Thyroid gland (tissue), 4 donors: ENCODE measurements around the gene SCFD2. TPM values are rescaled to one million over a fixed set of nuclear protein-coding genes. Genes with fewer than 3 reads are reported as not detected.
"Not testable (repeated sequence)": the region's sequence is repeated elsewhere in the genome, so short reads cannot be mapped to it uniquely, and the experiment has no call there.

ENCODE experiments used
- DNase-seq, 2 donors: peaks; one replicate each; pipeline ENCODE4 v3.0.0-alpha.2; 2019
- H3K27ac ChIP-seq, 3 donors: fragments of 200-600 bp; sonication (generic); 1 replicate in 2 of 3; 2 replicates in 1 of 3; pipeline ENCODE4 v1.5.1; 2016 to 2019; ENCODE audit warnings: mild to moderate bottlenecking in 1 of 3, moderate library complexity in 1 of 3
- H3K27me3 ChIP-seq: fragments of 200-600 bp; sonication (generic); one replicate; pipeline ENCODE4 v1.5.1; 2019
- H3K36me3 ChIP-seq, 2 donors: fragments of 200-600 bp; sonication (generic); one replicate each; pipeline ENCODE4 v1.5.1; 2016 to 2019
- H3K4me1 ChIP-seq, 2 donors: fragments of 200-600 bp; sonication (generic); one replicate each; pipeline ENCODE4 v1.5.1; 2017 to 2019
- H3K4me3 ChIP-seq, 3 donors: fragments of 200-600 bp; sonication (generic); replicated peaks in 1 of 3; 1 replicate in 2 of 3; 2 replicates in 1 of 3; pipeline ENCODE4 v1.5.1; 2016; ENCODE audit warnings: mild to moderate bottlenecking in 1 of 3
- H3K9me3 ChIP-seq: fragments of 200-600 bp; sonication (generic); one replicate; pipeline ENCODE4 v1.5.1; 2017
- CTCF ChIP-seq, 6 experiments: fragments of 200-600 bp in 3 of 6; fragments of 450-650 bp in 3 of 6; sonication (generic) in 3 of 6; IDR thresholded peaks; one replicate each; pipeline ENCODE4 v1.5.1; 2016 to 2019; ENCODE audit warnings: antibody characterized with exemption in 6 of 6, mild to moderate bottlenecking in 2 of 6, inconsistent platforms in 1 of 6, moderate library complexity in 1 of 6
- POLR2A ChIP-seq, 2 donors: fragments of 450-650 bp; IDR thresholded peaks; one replicate each; pipeline ENCODE4 v1.6.1; 2017; ENCODE audit warnings: antibody characterized with exemption in 2 of 2, mild to moderate bottlenecking in 2 of 2, moderate library complexity in 1 of 2
- WGBS, 2 donors: methylation state at CpG; one replicate each; pipeline ENCODE4 v1.1.5; 2017; 5-methylcytosine and 5-hydroxymethylcytosine counted together
- intact Hi-C: fragments of 100-400 bp; cut with DNase I; formaldehyde crosslinking; loops from one replicate; pipeline ENCODE4 v1.15.1; 2023
- total RNA-seq, 4 donors: library from RNA; depleted of rRNA; stranded (reverse); fragments of >200 nt; gene quantifications; one replicate each; pipeline ENCODE4 v1.2.3, GENCODE V29; 2016

SCFD2 gene
- total RNA-seq: 10 to 100 TPM; 10.3 to 32.9 (median 28.2) TPM

DNA sequence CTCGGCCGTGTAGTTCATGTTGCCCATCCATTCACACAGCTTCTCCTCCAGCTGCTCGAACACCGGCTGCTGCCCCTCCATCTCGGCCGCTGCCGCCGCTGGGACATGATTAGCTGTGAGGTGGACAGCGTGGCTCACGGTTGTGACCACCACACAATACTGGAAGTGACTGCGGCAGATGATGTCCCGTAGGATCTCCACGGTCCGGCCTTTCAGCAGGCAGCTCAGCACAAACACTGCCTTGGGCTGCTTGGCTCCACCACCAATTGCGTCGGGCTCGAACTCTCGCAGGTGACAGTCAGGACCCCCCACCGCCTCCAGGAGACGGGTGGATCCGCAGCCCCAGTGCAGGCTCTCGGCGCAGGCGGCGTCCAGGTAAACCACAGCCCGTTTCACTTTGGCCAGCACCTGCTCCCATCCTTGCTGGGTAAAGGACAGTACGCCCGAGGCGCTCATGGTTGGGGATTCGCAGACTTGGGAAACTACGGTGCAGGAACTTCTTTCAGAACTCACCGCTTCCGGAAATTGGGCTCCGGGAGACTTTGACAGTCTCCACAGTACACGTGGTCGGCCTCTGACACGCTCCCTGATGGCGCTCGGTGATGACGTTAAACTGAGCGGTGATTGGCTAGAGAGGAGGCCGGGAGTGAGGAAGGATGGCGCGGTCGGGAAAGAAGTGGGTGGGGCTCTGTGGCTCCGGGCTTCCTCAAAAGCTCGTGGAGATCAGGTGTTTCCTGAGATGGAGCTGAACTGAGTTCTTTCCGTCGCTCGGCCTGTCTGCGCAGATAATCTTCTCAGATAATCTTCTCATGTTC lies at the start of gene SCFD2:
Gene SCFD2 (minus strand): TSS at position 576 of the 815 bp plus-strand sequence.
- intact Hi-C loops: no loop called here
- H3K9me3 ChIP-seq: no peaks in the 10 kb centered on the region
- 0 to 2% methylated on average over 35 to 51 of the region's 51 CpGs for WGBS, 2 donors

DNA sequence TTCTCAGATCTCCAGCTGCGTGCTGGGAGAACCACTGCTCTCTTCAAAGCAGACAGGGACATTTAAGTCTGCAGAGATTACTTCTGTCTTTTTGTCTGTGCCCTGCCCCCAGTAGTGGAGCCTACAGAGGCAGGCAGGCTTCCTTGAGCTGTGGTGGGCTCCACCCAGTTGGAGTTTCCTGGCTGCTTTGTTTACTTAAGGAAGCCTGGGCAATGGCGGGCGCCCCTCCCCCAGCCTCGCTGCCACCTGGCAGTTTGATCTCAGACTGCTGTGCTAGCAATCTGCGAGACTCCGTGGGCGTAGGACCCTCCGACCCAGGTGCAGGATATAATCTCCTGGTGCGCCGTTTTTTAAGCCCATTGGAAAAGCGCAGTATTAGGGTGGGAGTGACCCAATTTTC lies 43.6 kb upstream of the SCFD2 start:
- DNase-seq, H3K9me3 ChIP-seq, H3K4me3 ChIP-seq, H3K27ac ChIP-seq, intact Hi-C loops, H3K27me3 ChIP-seq, H3K4me1 ChIP-seq, H3K36me3 ChIP-seq: not testable (repeated sequence)
- WGBS, 2 donors: 96 to 100% methylated on average over 10 to 11 of the region's 11 CpGs

More for the DNA sequence above, at the start of gene SCFD2:
- no peaks in the 10 kb centered on the region for H3K36me3 ChIP-seq
- H3K4me1 ChIP-seq: peaks cover 12 to 28% of the 10 kb centered on the region in 2 donors
- peak; percentile 97 to 99 for DNase-seq
- TF ChIP-seq CTCF (IDR thresholded peaks at IDR 0.05): no peak
- TF ChIP-seq POLR2A (IDR thresholded peaks at IDR 0.05): peak in 1 of 2 donors; percentile 69
- peak within 1 kb of the TSS in 1 of 3 donors; percentile 12 for H3K27ac ChIP-seq
- peak within 1 kb of the TSS; percentile 81 to 98 (median 91) for H3K4me3 ChIP-seq
- no peaks in the 10 kb centered on the region for H3K27me3 ChIP-seq

GRCh38 chr4:53380221-53380620 lies 14.4 kb upstream of the SCFD2 start:
- Histone ChIP-seq H3K36me3 (peaks cover 9 to 19% of the 10 kb centered on the region in 2 donors), H3K27ac (no peak overlapping the region), H3K4me3 (no peak overlapping the region), H3K9me3 (no peaks in the 10 kb centered on the region), H3K27me3 (no peaks in the 10 kb centered on the region), H3K4me1 (peaks cover 10 to 13% of the 10 kb centered on the region in 2 donors)
- intact Hi-C loops: no loop called here
- TF ChIP-seq CTCF (IDR thresholded peaks at IDR 0.05): no peak
- 94 to 95% methylated on average over 4 of the region's 4 CpGs for WGBS, 2 donors
- no peak for DNase-seq

- TF ChIP-seq CTCF (IDR thresholded peaks at IDR 0.05) (no peak), POLR2A (IDR thresholded peaks at IDR 0.05) (no peak)
- intact Hi-C loops: loop anchor here (10.0 kb wide), 1 partner anchor 1533 kb away; the partner anchor contains the start of gene DCUN1D4
- Histone ChIP-seq H3K9me3 (no peaks in the 10 kb centered on the region), H3K36me3 (peaks cover 0 to 6% of the 10 kb centered on the region in 2 donors), H3K4me3 (peak overlapping the region; percentile 67 to 84 (median 82)), H3K4me1 (peaks cover 10 to 13% of the 10 kb centered on the region in 2 donors), H3K27ac (peak overlapping the region; percentile 67 to 85 (median 75)), H3K27me3 (no peaks in the 10 kb centered on the region)
- WGBS, 2 donors: 1 to 2% methylated on average over 10 of the region's 10 CpGs
- no peak for DNase-seq
Observed at GRCh38 chr4:53378171-53378482, 12.3 kb upstream of the SCFD2 start.

GRCh38 chr4:53377319-53378170 lies 11.7 kb upstream of the SCFD2 start, which contains the start of gene FIP1L1:
Gene FIP1L1, plus strand, starts transcription at chr4:53377641. Its CDS starts 198 bp downstream, at chr4:53377839.
- H3K4me1 ChIP-seq: peaks cover 10 to 13% of the 10 kb centered on the region in 2 donors
- WGBS, 2 donors: 0 to 1% methylated on average over 22 to 58 of the region's 85 CpGs
- peak within 1 kb of the TSS; percentile 67 to 85 (median 75) for H3K27ac ChIP-seq
- peak; percentile 96 to 97 for DNase-seq
- H3K4me3 ChIP-seq: peak within 1 kb of the TSS; percentile 67 to 84 (median 82)
- TF ChIP-seq POLR2A (IDR thresholded peaks at IDR 0.05) (peak in 1 of 2 donors; percentile 87), CTCF (IDR thresholded peaks at IDR 0.05) (no peak)
- peaks cover 0 to 4% of the 10 kb centered on the region in 2 donors for H3K36me3 ChIP-seq
- no peaks in the 10 kb centered on the region for H3K9me3 ChIP-seq
- intact Hi-C loops: loop anchor here (10.0 kb wide), 1 partner anchor 1533 kb away; the partner anchor contains the start of gene DCUN1D4
- no peaks in the 10 kb centered on the region for H3K27me3 ChIP-seq
